ENCODE results near the gene BPIFB4.

The BPIFB4 gene

DNA sequence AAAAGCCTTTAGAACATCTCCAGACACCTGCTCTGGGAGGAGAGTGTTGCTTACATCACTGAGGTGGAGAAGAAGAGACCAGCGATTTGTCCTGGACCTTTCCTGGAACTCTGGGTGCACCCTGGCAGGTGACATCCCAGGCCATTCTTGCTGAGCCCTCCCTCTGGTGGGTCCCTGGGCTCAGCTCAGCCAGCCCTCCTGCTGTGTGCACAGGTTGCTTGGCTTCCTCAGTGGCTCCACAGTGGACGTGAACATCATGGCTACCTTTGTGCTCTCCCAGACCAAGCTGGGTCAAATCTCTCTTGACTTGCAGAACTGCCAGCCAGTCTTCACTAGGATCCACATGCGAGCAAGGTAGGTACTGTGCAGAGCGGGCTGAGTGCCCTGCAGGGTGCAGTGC lies 68.6 kb downstream of the BPIFB4 start:
- no peak overlapping the region for H3K4me2 ChIP-seq
- no peak overlapping the region for H3K9ac ChIP-seq
- peaks cover 2% of the 10 kb centered on the region; the same call in 1 of the 2 replicates for H3K9me3 ChIP-seq
- H4K20me1 ChIP-seq, result no peaks in the 10 kb centered on the region
- no peaks in the 10 kb centered on the region for H3K4me1 ChIP-seq
- no peak for TF ChIP-seq Cebpa-rat (IDR thresholded peaks at IDR 0.05)
- H3K4me3 ChIP-seq, result no peak overlapping the region
- H3K27ac ChIP-seq, result no peak overlapping the region
- no peaks in the 10 kb centered on the region for H3K27me3 ChIP-seq
- H3K36me3 ChIP-seq, result no peaks in the 10 kb centered on the region

DNA sequence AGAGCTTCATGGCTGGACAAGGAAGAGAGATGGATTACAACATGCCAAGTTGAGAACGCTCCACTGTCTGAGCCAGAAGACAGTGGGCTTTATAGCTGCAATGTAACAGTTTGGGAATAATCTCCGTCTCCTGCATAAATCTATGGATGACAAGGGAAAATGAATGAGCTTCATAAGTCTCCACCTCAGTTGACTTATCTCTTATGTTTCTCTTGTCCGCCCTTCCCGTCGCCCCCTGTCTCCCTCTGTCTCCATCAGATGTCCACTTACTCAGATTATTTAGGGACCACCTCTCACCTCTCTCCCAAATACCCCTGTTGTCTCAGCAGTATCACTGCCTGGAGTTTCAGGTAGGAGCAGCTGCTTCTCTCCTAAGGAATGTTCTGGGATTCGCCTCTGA lies 74.8 kb downstream of the BPIFB4 start:
- TF ChIP-seq Cebpa-rat (IDR thresholded peaks at IDR 0.05), result no peak
- Histone ChIP-seq H3K4me2 (no peak overlapping the region), H4K20me1 (no peaks in the 10 kb centered on the region), H3K9ac (no peak overlapping the region), H3K4me3 (no peak overlapping the region), H3K9me3 (no peaks in the 10 kb centered on the region), H3K36me3 (no peaks in the 10 kb centered on the region), H3K4me1 (no peaks in the 10 kb centered on the region), H3K27ac (no peak overlapping the region), H3K27me3 (no peaks in the 10 kb centered on the region)

DNA sequence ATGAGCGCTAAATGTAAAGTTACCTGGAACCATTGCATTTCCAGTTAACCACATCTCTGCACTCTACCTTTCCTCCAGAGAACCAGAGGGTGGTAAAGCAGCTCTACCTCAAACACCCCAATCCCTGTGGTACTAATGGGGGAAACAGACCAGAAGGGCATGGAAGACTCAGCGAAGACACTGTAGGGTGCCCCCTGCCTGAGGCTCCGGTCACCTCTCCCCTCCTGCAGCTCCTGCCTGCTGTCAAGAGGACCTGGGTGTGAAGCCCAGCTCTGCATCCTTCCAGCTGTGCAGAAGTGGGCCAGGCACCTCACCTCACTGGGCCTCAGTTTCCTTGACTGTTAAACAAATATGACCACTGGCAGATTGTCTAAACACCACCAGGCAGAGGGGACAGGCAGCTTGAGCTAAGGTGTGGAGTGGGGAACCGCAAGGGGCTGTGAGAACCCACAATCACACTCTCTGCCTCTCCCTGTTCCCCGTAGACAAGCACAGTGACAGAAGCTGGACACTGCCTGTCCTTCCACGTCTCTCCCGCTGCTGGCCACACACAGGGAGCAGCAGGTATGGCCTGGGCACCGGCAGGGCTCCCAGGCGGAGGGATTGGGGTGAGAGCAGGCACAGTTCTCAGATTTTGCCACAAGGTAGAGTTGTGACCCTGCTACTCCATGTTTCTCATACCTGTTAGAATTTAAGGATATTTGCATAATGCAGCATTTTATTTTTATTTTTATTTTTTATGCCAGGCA lies 79.4 kb downstream of the BPIFB4 start:
- Histone ChIP-seq H3K27ac (no peak overlapping the region), H3K36me3 (no peaks in the 10 kb centered on the region), H3K4me2 (no peak overlapping the region), H4K20me1 (no peaks in the 10 kb centered on the region), H3K27me3 (no peaks in the 10 kb centered on the region), H3K4me3 (no peak overlapping the region), H3K4me1 (0 out of 2 replicates have a peak, but pooled peaks cover 6% of the 10 kb centered on the region), H3K9ac (no peak overlapping the region), H3K9me3 (no peaks in the 10 kb centered on the region)
- TF ChIP-seq Cebpa-rat (IDR thresholded peaks at IDR 0.05), result no peak

DNA sequence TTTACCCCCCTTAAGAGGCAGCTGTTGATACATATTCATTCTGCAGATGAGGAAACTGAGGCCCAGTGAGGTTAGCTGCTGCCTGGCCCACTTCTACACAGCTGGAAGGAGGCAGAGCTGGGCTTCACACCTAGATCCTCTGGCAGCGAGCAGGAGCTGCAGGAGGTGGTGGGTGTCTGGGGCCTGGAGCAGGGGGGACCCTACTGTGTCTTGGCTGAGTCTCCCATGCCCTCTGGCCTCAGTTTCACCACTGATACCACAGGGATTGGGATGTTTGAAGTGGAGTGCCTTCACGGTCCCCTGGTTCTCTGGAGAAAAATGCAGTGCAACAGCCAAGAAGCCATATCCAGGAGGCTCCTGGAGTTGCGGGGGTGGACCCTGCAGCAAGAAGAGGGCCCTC lies 80.3 kb downstream of the BPIFB4 start:
- TF ChIP-seq Cebpa-rat (IDR thresholded peaks at IDR 0.05), result no peak
- Histone ChIP-seq H3K27ac (no peak overlapping the region), H3K4me2 (no peak overlapping the region), H3K27me3 (no peaks in the 10 kb centered on the region), H4K20me1 (no peaks in the 10 kb centered on the region), H3K36me3 (no peaks in the 10 kb centered on the region), H3K9ac (no peak overlapping the region), H3K9me3 (no peaks in the 10 kb centered on the region), H3K4me1 (0 out of 2 replicates have a peak, but pooled peaks cover 6% of the 10 kb centered on the region), H3K4me3 (no peak overlapping the region)

DNA sequence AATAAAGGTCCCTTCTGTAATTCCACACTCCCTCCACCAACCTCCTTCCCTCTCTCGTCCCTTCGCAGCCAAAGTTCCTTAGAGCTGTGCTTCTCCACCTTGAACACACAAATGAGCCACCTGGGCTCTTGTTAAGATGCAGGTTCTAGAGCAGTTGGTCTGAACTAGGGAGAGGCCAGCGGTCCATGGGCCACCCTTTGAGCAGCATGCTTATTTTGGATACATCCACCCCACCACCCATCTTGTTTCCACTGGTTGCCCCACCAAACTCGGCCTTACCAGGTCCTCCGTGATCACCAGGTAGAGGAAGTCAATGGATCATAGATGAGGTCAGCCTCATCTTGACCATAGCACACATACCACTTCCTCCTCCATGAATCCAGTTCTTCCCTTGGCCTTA lies 81.2 kb downstream of the BPIFB4 start:
- Histone ChIP-seq H3K4me3 (no peak overlapping the region), H4K20me1 (no peaks in the 10 kb centered on the region), H3K36me3 (no peaks in the 10 kb centered on the region), H3K27ac (no peak overlapping the region), H3K27me3 (no peaks in the 10 kb centered on the region), H3K9me3 (no peaks in the 10 kb centered on the region), H3K4me1 (0 out of 2 replicates have a peak, but pooled peaks cover 6% of the 10 kb centered on the region), H3K9ac (no peak overlapping the region), H3K4me2 (no peak overlapping the region)
- TF ChIP-seq Cebpa-rat (IDR thresholded peaks at IDR 0.05), result no peak
